Activated CD4-positive, alpha-beta memory T cell treated with anti-CD3 and anti-CD28 coated beads, Interleukin-2, amount 10 ng/mL, durations not matched to agents 7 days and 5 days (primary cell): ENCODE results near the gene TSBP1. TPM values are rescaled to one million over a fixed set of nuclear protein-coding genes. Genes with fewer than 3 reads are reported as not detected.
"Not testable (repeated sequence)": the region's sequence is repeated elsewhere in the genome, so short reads cannot be mapped to it uniquely, and the experiment has no call there.

Experiments used
- CTCF ChIA-PET: fragments of 350-600 bp; sonication (Branson Sonifier 250); formaldehyde crosslinking; loops from one replicate; lab custom pipeline; 2021; ENCODE audit warnings: antibody characterized with exemption, inconsistent platforms; lab: Charles Lee
- POLR2A ChIA-PET: fragments of 350-600 bp; sonication (Branson Sonifier 250); formaldehyde crosslinking; loops from one replicate; lab custom pipeline; 2021; ENCODE audit warnings: antibody characterized with exemption; lab: Charles Lee
- DNase-seq: peaks from one replicate; pipeline ENCODE4 v3.0.0-alpha.2; 2020
- H3K27ac Mint-ChIP-seq: one replicate; pipeline ENCODE4 v1.8.0; 2021; ENCODE audit warnings: mild to moderate bottlenecking, mixed read lengths
- H3K27me3 Mint-ChIP-seq: one replicate; pipeline ENCODE4 v1.8.0; 2021; ENCODE audit warnings: mixed read lengths
- H3K36me3 Mint-ChIP-seq: one replicate; pipeline ENCODE4 v1.8.0; 2021; ENCODE audit warnings: low read depth, mixed read lengths
- H3K4me1 Mint-ChIP-seq: one replicate; pipeline ENCODE4 v1.8.0; 2021; ENCODE audit warnings: mixed read lengths
- H3K4me3 Mint-ChIP-seq: one replicate; pipeline ENCODE4 v1.8.0; 2021; ENCODE audit warnings: mild to moderate bottlenecking, mixed read lengths
- H3K9me3 Mint-ChIP-seq: one replicate; pipeline ENCODE4 v1.8.0; 2021; ENCODE audit warnings: mixed read lengths
- total RNA-seq, 2 experiments: library from RNA; stranded (reverse); gene quantifications; one replicate each; pipeline ENCODE4 v1.2.3, GENCODE V29; 2021

The TSBP1 gene
- total RNA-seq, 2 experiments from 2014 or later: not detected

DNA sequence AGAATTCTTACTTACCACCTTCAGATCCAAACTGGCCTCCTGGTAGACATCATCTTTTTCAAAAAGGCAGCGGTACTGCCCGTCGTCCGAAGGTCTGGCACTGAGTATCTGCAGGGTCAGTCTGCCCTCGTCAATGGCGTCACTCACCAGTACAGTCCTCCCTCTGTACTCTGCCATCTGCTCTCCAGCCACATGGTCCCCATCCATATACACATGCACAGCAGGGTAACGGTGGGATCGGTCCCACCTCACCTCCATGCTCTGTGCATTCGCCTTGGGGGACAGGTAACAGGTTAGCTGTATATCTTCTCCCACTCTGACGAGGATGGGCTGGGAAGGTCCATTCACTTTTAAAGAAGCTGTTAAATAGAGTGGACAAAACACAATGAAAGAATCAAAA, 24.3 kb upstream of the TSBP1 start:
- H3K27ac Mint-ChIP-seq: no peak overlapping the region
- no peak overlapping the region for H3K4me3 Mint-ChIP-seq
- peaks cover 30% of the 10 kb centered on the region for H3K27me3 Mint-ChIP-seq
- H3K4me1 Mint-ChIP-seq: peaks cover 5% of the 10 kb centered on the region
- no peaks in the 10 kb centered on the region for H3K36me3 Mint-ChIP-seq
- ChIA-PET CTCF (no interaction called here), POLR2A (no interaction called here)
- no peaks in the 10 kb centered on the region for H3K9me3 Mint-ChIP-seq
- DNase-seq: no peak

DNA sequence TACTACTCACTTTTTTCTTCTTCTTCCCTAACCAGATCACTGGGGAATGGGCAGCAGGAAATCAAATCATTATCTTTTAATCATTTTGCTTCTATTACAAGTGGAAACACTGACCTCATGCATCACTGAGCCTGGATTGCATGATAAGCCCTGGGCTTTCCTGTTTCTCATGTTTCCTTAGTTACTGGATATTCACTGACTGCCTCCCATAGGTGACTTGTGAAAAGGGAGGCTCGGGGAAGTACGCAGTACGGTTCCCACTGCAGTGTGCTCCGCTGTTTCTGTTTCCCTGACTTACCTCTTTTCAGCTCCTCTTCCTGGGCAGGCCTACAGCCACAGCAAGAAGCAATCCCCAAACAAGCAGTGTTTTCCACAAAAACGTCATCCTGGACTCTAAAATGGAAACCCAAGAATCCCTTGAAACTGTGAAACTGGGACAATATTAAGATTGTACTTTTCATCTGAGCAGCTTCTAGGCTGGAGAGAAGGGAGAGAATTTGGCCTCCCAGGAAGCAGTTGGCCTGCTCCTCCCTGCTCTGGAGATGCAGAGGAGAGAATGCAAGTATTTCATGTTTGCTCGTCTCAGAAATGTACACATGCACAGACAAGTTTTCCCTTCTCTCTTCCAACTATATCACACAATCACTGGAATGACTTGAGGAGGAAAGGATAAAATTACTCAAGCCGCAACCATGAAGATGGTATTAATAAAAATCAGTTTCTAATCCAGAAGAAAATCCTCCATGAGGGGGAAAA, 22.1 kb upstream of the TSBP1 start:
- no peak for DNase-seq
- Mint-ChIP-seq H3K36me3 (no peaks in the 10 kb centered on the region), H3K27me3 (peaks cover 40% of the 10 kb centered on the region), H3K4me3 (no peak overlapping the region), H3K27ac (no peak overlapping the region), H3K9me3 (no peaks in the 10 kb centered on the region), H3K4me1 (peaks cover 5% of the 10 kb centered on the region)
- ChIA-PET CTCF (no interaction called here), POLR2A (no interaction called here)

DNA sequence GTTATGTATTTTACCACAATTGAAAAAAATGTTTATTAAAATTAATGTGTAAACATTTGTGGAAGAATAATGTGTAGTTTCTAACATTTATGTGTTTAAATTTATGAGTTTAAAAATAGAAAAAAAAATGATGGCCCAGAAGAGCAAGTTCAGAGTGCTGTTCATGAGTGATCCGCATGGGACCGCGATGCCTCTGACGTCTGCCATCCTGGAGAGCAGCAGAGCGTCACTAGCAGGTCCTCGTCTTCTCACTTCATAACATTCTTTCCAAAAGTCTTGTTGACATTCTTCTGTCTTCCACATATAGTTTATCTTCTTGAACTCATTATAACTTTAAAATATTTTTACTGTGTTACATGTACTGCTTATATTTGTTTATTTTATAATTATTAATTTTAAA, 19.8 kb upstream of the TSBP1 start:
- H3K4me1 Mint-ChIP-seq: no peaks in the 10 kb centered on the region
- H3K27me3 Mint-ChIP-seq: peaks cover 47% of the 10 kb centered on the region
- H3K4me3 Mint-ChIP-seq: no peak overlapping the region
- no peaks in the 10 kb centered on the region for H3K36me3 Mint-ChIP-seq
- ChIA-PET CTCF (no interaction called here), POLR2A (no interaction called here)
- no peaks in the 10 kb centered on the region for H3K9me3 Mint-ChIP-seq
- H3K27ac Mint-ChIP-seq: no peak overlapping the region
- DNase-seq: no peak

DNA sequence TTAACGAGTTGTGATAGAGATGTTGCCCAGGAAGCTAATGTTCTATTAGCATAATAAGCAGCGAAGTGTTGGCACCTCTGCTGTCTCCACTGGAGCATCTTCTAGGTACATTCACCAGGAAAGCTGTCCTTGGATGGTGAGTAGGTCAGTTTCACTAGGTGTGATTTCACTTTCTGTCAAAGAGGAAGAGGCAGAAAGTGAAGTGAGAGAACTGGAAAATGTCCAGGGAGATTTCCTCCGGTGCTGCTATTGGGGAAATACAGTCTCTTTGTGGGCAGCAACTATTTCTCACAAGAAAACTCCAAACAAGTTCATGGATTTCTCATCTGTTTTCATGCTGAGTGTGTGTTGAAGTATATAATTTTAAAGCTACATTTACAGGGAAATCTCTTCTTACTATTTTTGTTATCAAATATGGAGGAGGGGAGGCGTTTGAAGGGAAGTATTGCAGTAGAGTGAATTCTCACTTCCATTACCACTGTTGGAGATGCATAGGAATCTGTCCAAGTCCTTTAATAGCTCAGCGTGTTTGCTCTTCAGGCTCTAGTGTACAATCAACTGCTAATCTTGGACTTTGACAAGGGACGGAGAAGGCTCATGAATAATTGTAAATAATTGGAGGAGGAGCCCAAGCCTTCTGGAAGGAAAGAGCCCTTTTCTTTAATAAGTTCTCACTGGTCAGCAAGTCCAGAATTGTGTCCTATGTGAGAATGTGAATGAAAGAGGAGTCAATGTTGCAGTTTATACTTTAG, 16.1 kb upstream of the TSBP1 start:
- no peaks in the 10 kb centered on the region for H3K9me3 Mint-ChIP-seq
- peaks cover 36% of the 10 kb centered on the region for H3K27me3 Mint-ChIP-seq
- no peaks in the 10 kb centered on the region for H3K36me3 Mint-ChIP-seq
- H3K4me3 Mint-ChIP-seq: no peak overlapping the region
- ChIA-PET CTCF (no interaction called here), POLR2A (no interaction called here)
- H3K27ac Mint-ChIP-seq: no peak overlapping the region
- H3K4me1 Mint-ChIP-seq: no peaks in the 10 kb centered on the region
- DNase-seq: no peak

DNA sequence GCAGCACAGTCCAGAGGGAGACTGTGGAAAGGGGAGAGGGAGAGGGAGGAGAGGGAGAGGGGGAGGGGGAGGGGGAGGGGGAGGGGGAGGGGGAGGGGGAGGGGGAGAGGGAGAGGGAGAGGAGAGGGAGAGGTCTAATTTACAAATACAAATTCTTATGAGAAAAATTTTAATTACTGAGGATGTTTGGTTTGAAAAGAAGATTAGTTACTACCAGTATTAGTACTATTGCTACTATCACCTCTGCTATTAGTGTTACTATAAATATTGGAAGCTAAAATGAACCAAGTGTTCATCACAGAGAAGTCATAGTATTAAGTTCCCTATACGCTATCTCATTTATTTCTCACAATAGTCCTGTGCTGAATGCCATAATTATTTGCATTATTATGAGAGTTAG, 14.3 kb upstream of the TSBP1 start:
- Mint-ChIP-seq H3K27ac (no peak overlapping the region), H3K9me3 (no peaks in the 10 kb centered on the region), H3K4me3 (no peak overlapping the region), H3K4me1 (no peaks in the 10 kb centered on the region), H3K27me3 (peaks cover 41% of the 10 kb centered on the region), H3K36me3 (no peaks in the 10 kb centered on the region)
- ChIA-PET POLR2A (no interaction called here), CTCF (no interaction called here)
- DNase-seq: no peak

DNA sequence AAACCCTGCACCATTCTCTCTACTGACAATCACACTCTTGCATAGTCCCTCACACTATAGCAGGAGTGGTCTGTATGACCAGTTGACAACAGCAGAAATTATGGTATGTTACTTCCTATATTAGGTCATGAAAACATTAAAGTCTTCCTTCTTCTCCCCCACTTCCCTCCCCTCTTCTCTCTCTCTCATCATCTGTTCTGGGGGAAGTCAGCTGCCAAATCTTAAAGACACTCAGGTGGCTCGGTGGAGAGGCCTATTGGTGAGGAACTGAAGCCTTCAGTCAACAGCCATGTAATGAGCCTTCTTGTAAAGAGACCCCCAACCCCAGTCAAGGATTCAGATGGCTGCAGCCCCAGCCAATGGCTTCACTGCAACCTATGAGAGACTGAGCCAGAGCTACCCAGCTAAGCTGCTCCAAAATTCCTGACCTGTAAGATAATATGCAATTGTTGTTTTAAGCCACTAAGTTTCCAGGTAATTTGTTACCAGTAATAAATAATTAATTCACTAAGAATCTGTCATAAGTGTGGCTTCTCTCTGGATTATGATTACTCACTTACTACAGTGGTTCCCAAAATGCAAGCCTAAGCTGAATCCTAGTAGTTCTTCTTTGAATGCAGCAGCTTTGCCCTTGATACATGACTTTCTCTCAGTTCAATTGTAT, 11.2 kb upstream of the TSBP1 start:
- H3K27ac Mint-ChIP-seq: no peak overlapping the region
- no peaks in the 10 kb centered on the region for H3K9me3 Mint-ChIP-seq
- no peaks in the 10 kb centered on the region for H3K4me1 Mint-ChIP-seq
- CTCF ChIA-PET: no interaction called here
- DNase-seq: no peak
- H3K27me3 Mint-ChIP-seq: peaks cover 27% of the 10 kb centered on the region
- POLR2A ChIA-PET: no interaction called here
- no peaks in the 10 kb centered on the region for H3K36me3 Mint-ChIP-seq
- H3K4me3 Mint-ChIP-seq: no peak overlapping the region

DNA sequence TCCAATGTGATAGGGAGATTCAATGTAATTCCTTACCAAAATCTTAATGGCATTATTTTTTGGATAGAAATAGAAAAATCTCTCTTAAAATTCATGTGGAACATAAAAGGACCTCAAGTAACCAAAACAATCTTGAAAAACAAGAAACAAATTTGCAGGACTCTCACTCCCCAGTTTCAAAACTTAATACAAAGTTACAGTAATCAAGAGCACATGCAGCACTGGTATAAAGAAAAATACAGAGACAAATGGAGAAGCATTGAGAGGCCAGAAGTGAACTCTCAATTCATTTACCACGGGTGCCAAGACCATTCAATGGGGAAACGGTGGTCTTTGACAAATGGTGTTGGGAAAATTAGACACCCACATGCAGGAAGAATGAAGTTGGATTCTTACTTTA, 7.8 kb upstream of the TSBP1 start:
- Mint-ChIP-seq H3K27me3 (peaks cover 33% of the 10 kb centered on the region), H3K27ac (no peak overlapping the region), H3K4me1 (no peaks in the 10 kb centered on the region), H3K4me3 (no peak overlapping the region), H3K9me3 (no peaks in the 10 kb centered on the region), H3K36me3 (no peaks in the 10 kb centered on the region)
- ChIA-PET POLR2A (no interaction called here), CTCF (no interaction called here)
- no peak for DNase-seq

DNA sequence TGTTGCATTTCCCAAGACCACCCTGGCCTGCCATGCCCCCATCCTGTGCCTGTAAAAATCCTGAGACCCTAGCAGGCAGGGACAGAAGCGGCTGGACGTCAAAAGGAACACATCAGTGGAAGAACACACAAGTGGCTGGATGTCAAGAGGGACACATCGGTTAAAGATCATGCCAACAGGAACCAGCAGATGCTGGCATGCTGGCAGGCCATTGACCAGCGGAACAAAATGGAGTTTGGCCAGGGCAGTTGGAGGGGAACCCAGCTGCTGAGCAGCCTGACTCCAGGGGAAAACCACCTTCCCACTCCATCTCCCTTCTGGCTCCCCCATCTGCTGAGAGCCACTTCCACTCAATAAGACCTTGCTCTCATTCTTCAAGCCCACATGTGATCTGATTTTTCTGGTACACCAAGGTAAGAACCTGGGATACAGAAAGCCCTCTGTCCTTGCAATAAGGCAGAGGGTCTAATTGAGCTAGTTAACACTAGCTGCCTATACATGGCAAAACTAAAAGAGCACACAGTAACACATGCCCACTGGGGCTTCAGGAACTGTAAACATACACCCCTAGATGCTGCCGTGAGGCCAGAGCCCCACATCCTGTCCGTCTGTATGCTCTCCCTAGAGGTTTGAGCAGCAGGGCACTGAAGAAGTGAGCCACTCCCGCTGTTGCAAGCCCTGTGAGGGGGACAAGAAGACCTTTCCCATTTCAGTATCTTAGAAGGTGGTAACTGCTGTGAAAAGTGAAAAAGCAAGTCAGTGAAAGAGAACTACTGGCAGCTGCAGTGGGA, 4.2 kb upstream of the TSBP1 start:
- Mint-ChIP-seq H3K27ac (no peak overlapping the region), H3K27me3 (peaks cover 28% of the 10 kb centered on the region), H3K4me1 (no peaks in the 10 kb centered on the region), H3K36me3 (no peaks in the 10 kb centered on the region), H3K4me3 (no peak overlapping the region), H3K9me3 (no peaks in the 10 kb centered on the region)
- CTCF ChIA-PET: no interaction called here
- POLR2A ChIA-PET: no interaction called here
- DNase-seq: no peak

DNA sequence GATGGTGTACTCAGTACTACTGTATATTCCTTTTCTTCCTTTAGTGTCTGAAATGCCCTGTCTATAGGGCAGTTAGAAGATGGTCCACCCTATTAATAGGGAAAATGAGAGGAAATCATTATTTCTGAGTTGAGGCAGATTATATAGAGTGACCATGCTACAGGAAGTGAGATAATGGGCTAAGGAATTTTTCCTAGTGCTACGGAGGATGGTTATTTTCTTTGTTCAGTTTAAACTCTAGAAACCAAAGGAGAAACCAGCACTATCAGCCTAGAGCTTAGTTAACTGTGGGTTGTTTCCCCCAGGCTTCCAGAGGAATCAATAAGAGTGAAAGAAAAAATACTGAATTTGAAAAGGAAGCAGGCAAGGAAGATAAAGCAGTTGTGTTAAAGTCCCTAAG, 474 bp downstream of the TSBP1 start:
- CTCF ChIA-PET: no interaction called here
- H3K36me3 Mint-ChIP-seq: no peaks in the 10 kb centered on the region
- POLR2A ChIA-PET: no interaction called here
- H3K4me1 Mint-ChIP-seq: peaks cover 12% of the 10 kb centered on the region
- DNase-seq: no peak
- no peaks in the 10 kb centered on the region for H3K9me3 Mint-ChIP-seq
- no peak overlapping the region for H3K27ac Mint-ChIP-seq
- H3K4me3 Mint-ChIP-seq: no peak overlapping the region
- H3K27me3 Mint-ChIP-seq: peaks cover 24% of the 10 kb centered on the region

DNA sequence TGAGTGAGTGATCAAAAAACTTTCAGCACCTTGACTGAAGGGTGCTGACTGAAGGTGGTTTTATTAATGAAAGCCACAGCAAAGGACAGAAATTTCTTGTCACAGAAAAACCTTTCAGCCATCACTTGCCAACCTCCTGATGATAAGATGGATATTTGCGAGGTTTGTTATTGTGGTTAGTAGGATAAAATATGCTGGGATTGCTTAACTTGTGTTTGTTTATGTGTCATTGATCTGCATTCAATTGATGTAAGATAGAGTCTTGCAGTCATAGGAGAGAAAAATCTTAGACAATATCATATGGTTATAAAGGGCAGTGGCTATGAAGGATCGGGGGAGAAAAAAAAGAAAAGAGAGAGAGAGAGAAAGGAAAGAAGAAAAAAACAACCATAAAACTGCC, 1.2 kb downstream of the TSBP1 start:
- ChIA-PET POLR2A (no interaction called here), CTCF (no interaction called here)
- H3K36me3 Mint-ChIP-seq: no peaks in the 10 kb centered on the region
- H3K27ac Mint-ChIP-seq: no peak overlapping the region
- DNase-seq: no peak
- H3K9me3 Mint-ChIP-seq: no peaks in the 10 kb centered on the region
- peaks cover 24% of the 10 kb centered on the region for H3K27me3 Mint-ChIP-seq
- H3K4me3 Mint-ChIP-seq: no peak overlapping the region
- peaks cover 12% of the 10 kb centered on the region for H3K4me1 Mint-ChIP-seq

DNA sequence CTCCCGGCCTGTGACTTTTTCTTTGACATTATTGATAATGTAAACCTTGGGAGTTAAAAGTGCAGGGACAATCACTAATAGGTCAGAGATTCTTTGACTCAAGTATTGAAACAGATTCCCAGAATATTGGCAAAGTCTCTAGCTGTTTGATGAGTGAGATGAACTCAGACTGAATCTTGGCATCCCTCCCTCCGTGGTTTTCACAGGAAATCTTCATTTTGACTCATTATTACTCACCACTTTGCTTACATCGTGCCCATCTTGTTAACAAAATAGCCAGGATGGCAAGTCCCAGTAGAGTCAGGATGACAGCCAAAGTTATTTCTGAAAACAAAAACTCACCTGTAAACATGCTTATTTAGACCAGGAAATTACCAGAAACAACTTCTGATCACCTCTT, 2.0 kb downstream of the TSBP1 start:
- no peak overlapping the region for H3K4me3 Mint-ChIP-seq
- POLR2A ChIA-PET: no interaction called here
- peaks cover 12% of the 10 kb centered on the region for H3K4me1 Mint-ChIP-seq
- no peaks in the 10 kb centered on the region for H3K36me3 Mint-ChIP-seq
- DNase-seq: no peak
- no peaks in the 10 kb centered on the region for H3K9me3 Mint-ChIP-seq
- CTCF ChIA-PET: no interaction called here
- peaks cover 26% of the 10 kb centered on the region for H3K27me3 Mint-ChIP-seq
- H3K27ac Mint-ChIP-seq: no peak overlapping the region

DNA sequence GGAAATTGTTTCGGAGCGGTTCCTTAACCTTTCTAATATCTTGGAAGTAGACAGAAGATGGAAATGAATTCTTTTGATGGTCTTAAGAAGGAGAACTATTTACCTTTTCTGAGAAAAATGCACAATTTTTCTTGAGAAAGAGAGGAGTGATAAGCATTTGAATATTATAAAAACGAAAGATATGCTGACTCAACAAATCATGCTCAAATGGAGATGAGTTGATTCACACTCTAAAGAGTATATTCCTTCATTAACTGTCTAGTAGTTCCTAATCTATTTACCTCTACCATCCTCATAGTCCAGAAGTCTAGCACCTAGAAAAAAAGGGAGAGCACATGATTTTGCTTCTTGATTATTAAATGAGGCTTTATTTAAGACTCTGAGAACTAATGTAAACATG, 4.1 kb downstream of the TSBP1 start:
- Mint-ChIP-seq H3K27ac (no peak overlapping the region), H3K27me3 (peaks cover 36% of the 10 kb centered on the region), H3K4me3 (no peak overlapping the region), H3K9me3 (no peaks in the 10 kb centered on the region), H3K36me3 (no peaks in the 10 kb centered on the region), H3K4me1 (peaks cover 12% of the 10 kb centered on the region)
- DNase-seq: no peak
- CTCF ChIA-PET: no interaction called here
- POLR2A ChIA-PET: no interaction called here

DNA sequence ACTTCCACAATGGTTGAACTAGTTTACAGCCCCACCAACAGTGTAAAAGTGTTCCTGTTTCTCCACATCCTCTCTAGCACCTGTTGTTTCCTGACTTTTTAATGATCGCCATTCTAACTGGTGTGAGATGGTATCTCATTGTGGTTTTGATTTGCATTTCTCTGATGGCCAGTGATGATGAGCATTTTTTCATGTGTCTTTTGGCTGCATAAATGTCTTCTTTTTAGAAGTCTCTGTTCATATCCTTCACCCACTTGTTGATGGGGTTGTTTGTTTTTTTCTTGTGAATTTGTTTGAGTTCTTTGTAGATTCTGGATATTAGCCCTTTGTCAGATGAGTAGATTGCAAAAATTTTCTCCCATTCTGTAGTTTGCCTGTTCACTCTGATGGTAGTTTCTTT, 12.5 kb downstream of the TSBP1 start:
- H3K4me1 Mint-ChIP-seq, H3K9me3 Mint-ChIP-seq, DNase-seq, H3K27ac Mint-ChIP-seq, POLR2A ChIA-PET, CTCF ChIA-PET, H3K4me3 Mint-ChIP-seq, H3K36me3 Mint-ChIP-seq: not testable (repeated sequence)
- peaks cover 20% of the 10 kb centered on the region for H3K27me3 Mint-ChIP-seq
